Activated naive CD4-positive, alpha-beta T cell treated with anti-CD3 and anti-CD28 coated beads for 36 hours (primary cell): ENCODE results near the gene CDC42BPA. TPM values are rescaled to one million over a fixed set of nuclear protein-coding genes. Genes with fewer than 3 reads are reported as not detected.

ENCODE experiments used
- CTCF ChIA-PET: fragments of 350-600 bp; sonication (Branson Sonifier 250); formaldehyde crosslinking; loops from one replicate; lab custom pipeline; 2021; ENCODE audit warnings: antibody characterized with exemption; lab: Charles Lee
- DNase-seq: peaks from one replicate; pipeline ENCODE4 v3.0.0-alpha.2; 2020
- H3K27ac Mint-ChIP-seq: one replicate; pipeline ENCODE4 v1.8.0; 2021; ENCODE audit warnings: mild to moderate bottlenecking, mixed read lengths
- H3K27me3 Mint-ChIP-seq: one replicate; pipeline ENCODE4 v1.8.0; 2021; ENCODE audit warnings: low read depth, mixed read lengths
- H3K36me3 Mint-ChIP-seq: one replicate; pipeline ENCODE4 v1.8.0; 2021; ENCODE audit warnings: low read depth, mixed read lengths
- H3K4me1 Mint-ChIP-seq: one replicate; pipeline ENCODE4 v1.8.0; 2021; ENCODE audit warnings: low read depth, mixed read lengths
- H3K4me3 Mint-ChIP-seq: one replicate; pipeline ENCODE4 v1.8.0; 2021; ENCODE audit warnings: mild to moderate bottlenecking, moderate library complexity, mixed read lengths
- H3K9me3 Mint-ChIP-seq: one replicate; pipeline ENCODE4 v1.8.0; 2021; ENCODE audit warnings: mixed read lengths
- intact Hi-C: fragments of 100-400 bp; cut with micrococcal nuclease; formaldehyde crosslinking; loops from one replicate; pipeline ENCODE4 v1.15.1; 2023
- total RNA-seq, 2 experiments: library from RNA; stranded (reverse); gene quantifications; one replicate each; pipeline ENCODE4 v1.2.3, GENCODE V29; 2021

CDC42BPA gene
- total RNA-seq, 2 experiments from 2014 or later = 5.0 to 5.8 TPM

GRCh38 chr1:226971765-226972164 lies 346.5 kb downstream of the CDC42BPA start:
- CTCF ChIA-PET = interaction anchor here (0.8 kb wide), 1 partner anchor 10 kb away, joined by 3 read pairs; no protein-coding TSS in a partner anchor
- H3K4me1 Mint-ChIP-seq = no peaks in the 10 kb centered on the region
- peaks cover 6% of the 10 kb centered on the region for H3K9me3 Mint-ChIP-seq
- H3K27me3 Mint-ChIP-seq = no peaks in the 10 kb centered on the region
- peaks cover 31% of the 10 kb centered on the region for H3K36me3 Mint-ChIP-seq
- intact Hi-C loops = no loop called here
- DNase-seq = no peak
- no peak overlapping the region for H3K4me3 Mint-ChIP-seq
- H3K27ac Mint-ChIP-seq = no peak overlapping the region

- Mint-ChIP-seq H3K27me3 (no peaks in the 10 kb centered on the region), H3K9me3 (peaks cover 6% of the 10 kb centered on the region), H3K27ac (no peak overlapping the region), H3K4me1 (peaks cover 2% of the 10 kb centered on the region), H3K36me3 (peaks cover 32% of the 10 kb centered on the region), H3K4me3 (no peak overlapping the region)
- no peak for DNase-seq
- intact Hi-C loops = no loop called here
- CTCF ChIA-PET = interaction anchor here (0.8 kb wide), 1 partner anchor 311 kb away, joined by 3 read pairs; no protein-coding TSS in a partner anchor
Observed at GRCh38 chr1:226967665-226968064, 350.6 kb downstream of the CDC42BPA start.

GRCh38 chr1:226966683-226967082 lies 351.6 kb downstream of the CDC42BPA start:
- H3K4me1 Mint-ChIP-seq = peaks cover 2% of the 10 kb centered on the region
- peaks cover 2% of the 10 kb centered on the region for H3K9me3 Mint-ChIP-seq
- H3K27me3 Mint-ChIP-seq = no peaks in the 10 kb centered on the region
- no peak overlapping the region for H3K4me3 Mint-ChIP-seq
- CTCF ChIA-PET = no interaction called here
- DNase-seq = no peak
- intact Hi-C loops = no loop called here
- H3K27ac Mint-ChIP-seq = no peak overlapping the region
- H3K36me3 Mint-ChIP-seq = peaks cover 27% of the 10 kb centered on the region

- Mint-ChIP-seq H3K27ac (no peak overlapping the region), H3K4me1 (peaks cover 6% of the 10 kb centered on the region), H3K27me3 (no peaks in the 10 kb centered on the region), H3K9me3 (no peaks in the 10 kb centered on the region), H3K36me3 (peaks cover 25% of the 10 kb centered on the region), H3K4me3 (no peak overlapping the region)
- no peak for DNase-seq
- CTCF ChIA-PET = interaction anchor here (0.6 kb wide), 2 partner anchors 54 to 853 kb away, joined by 5 read pairs; no protein-coding TSS in a partner anchor
- intact Hi-C loops = no loop called here
Observed at GRCh38 chr1:226965581-226966440, 352.5 kb downstream of the CDC42BPA start.

GRCh38 chr1:226964611-226965486 lies 353.4 kb downstream of the CDC42BPA start:
- H3K4me1 Mint-ChIP-seq = peaks cover 6% of the 10 kb centered on the region
- H3K27me3 Mint-ChIP-seq = no peaks in the 10 kb centered on the region
- H3K9me3 Mint-ChIP-seq = no peaks in the 10 kb centered on the region
- no peak overlapping the region for H3K27ac Mint-ChIP-seq
- no peak overlapping the region for H3K4me3 Mint-ChIP-seq
- CTCF ChIA-PET = interaction anchor here (0.6 kb wide), 2 partner anchors 53 to 854 kb away, joined by 5 read pairs; no protein-coding TSS in a partner anchor
- peaks cover 23% of the 10 kb centered on the region for H3K36me3 Mint-ChIP-seq
- intact Hi-C loops = no loop called here
- no peak for DNase-seq

GRCh38 chr1:226964068-226964425 lies 354.2 kb downstream of the CDC42BPA start:
- Mint-ChIP-seq H3K4me3 (no peak overlapping the region), H3K27me3 (no peaks in the 10 kb centered on the region), H3K9me3 (no peaks in the 10 kb centered on the region), H3K4me1 (peaks cover 9% of the 10 kb centered on the region), H3K27ac (no peak overlapping the region), H3K36me3 (peaks cover 15% of the 10 kb centered on the region)
- CTCF ChIA-PET = no interaction called here
- DNase-seq = no peak
- intact Hi-C loops = no loop called here

- no peak for DNase-seq
- peaks cover 14% of the 10 kb centered on the region for H3K4me1 Mint-ChIP-seq
- CTCF ChIA-PET = no interaction called here
- no peak overlapping the region for H3K4me3 Mint-ChIP-seq
- H3K9me3 Mint-ChIP-seq = no peaks in the 10 kb centered on the region
- H3K27ac Mint-ChIP-seq = no peak overlapping the region
- no peaks in the 10 kb centered on the region for H3K27me3 Mint-ChIP-seq
- intact Hi-C loops = no loop called here
- peaks cover 6% of the 10 kb centered on the region for H3K36me3 Mint-ChIP-seq
Observed at GRCh38 chr1:226962421-226963391, 355.6 kb downstream of the CDC42BPA start.

GRCh38 chr1:226960944-226961765 lies 357.1 kb downstream of the CDC42BPA start:
- no peak overlapping the region for H3K27ac Mint-ChIP-seq
- intact Hi-C loops = no loop called here
- peaks cover 3% of the 10 kb centered on the region for H3K36me3 Mint-ChIP-seq
- no peak for DNase-seq
- no peaks in the 10 kb centered on the region for H3K27me3 Mint-ChIP-seq
- CTCF ChIA-PET = interaction anchor here (1.0 kb wide), 1 partner anchor 10 kb away, joined by 3 read pairs; no protein-coding TSS in a partner anchor
- H3K4me1 Mint-ChIP-seq = peaks cover 19% of the 10 kb centered on the region
- H3K4me3 Mint-ChIP-seq = no peak overlapping the region
- H3K9me3 Mint-ChIP-seq = no peaks in the 10 kb centered on the region

GRCh38 chr1:226960256-226960655 lies 358.0 kb downstream of the CDC42BPA start:
- Mint-ChIP-seq H3K27me3 (no peaks in the 10 kb centered on the region), H3K36me3 (peaks cover 2% of the 10 kb centered on the region), H3K4me3 (no peak overlapping the region), H3K4me1 (peaks cover 19% of the 10 kb centered on the region), H3K27ac (no peak overlapping the region), H3K9me3 (no peaks in the 10 kb centered on the region)
- no peak for DNase-seq
- CTCF ChIA-PET = no interaction called here
- intact Hi-C loops = no loop called here

GRCh38 chr1:226958300-226958699 lies 360.0 kb downstream of the CDC42BPA start:
- peaks cover 20% of the 10 kb centered on the region for H3K4me1 Mint-ChIP-seq
- H3K36me3 Mint-ChIP-seq = peaks cover 2% of the 10 kb centered on the region
- no peak for DNase-seq
- CTCF ChIA-PET = no interaction called here
- intact Hi-C loops = no loop called here
- H3K9me3 Mint-ChIP-seq = no peaks in the 10 kb centered on the region
- no peak overlapping the region for H3K27ac Mint-ChIP-seq
- H3K27me3 Mint-ChIP-seq = no peaks in the 10 kb centered on the region
- H3K4me3 Mint-ChIP-seq = no peak overlapping the region

- CTCF ChIA-PET = no interaction called here
- Mint-ChIP-seq H3K4me3 (no peak overlapping the region), H3K27me3 (no peaks in the 10 kb centered on the region), H3K27ac (no peak overlapping the region), H3K36me3 (peaks cover 2% of the 10 kb centered on the region), H3K4me1 (peaks cover 22% of the 10 kb centered on the region), H3K9me3 (no peaks in the 10 kb centered on the region)
- intact Hi-C loops = no loop called here
- no peak for DNase-seq
Observed at GRCh38 chr1:226957714-226958113, 360.6 kb downstream of the CDC42BPA start.
